ENCODE measurements around the gene PTPRM.

DNA sequence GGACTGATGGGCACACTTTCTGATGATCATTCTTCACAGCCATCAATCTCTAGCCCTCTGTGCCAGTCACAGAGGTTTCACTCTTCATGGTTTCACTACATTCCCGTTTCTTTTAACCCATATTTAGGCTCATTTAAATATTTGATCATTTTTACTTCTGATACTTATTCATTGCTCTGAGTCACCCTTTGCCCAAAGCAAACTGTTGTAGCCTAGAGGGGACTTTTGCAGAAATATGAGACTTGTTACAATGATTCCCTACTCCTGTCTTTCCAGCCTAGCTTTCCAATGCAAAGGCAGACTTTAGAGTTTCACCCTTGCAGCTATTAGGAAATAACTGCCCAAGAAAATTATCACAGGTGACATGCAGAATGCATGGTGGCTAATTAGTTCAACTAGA lies 444.2 kb downstream of the PTPRM start:
- no peak for TF ChIP-seq HNF4G (IDR thresholded peaks at IDR 0.05)
- TF ChIP-seq, protein P1, sequence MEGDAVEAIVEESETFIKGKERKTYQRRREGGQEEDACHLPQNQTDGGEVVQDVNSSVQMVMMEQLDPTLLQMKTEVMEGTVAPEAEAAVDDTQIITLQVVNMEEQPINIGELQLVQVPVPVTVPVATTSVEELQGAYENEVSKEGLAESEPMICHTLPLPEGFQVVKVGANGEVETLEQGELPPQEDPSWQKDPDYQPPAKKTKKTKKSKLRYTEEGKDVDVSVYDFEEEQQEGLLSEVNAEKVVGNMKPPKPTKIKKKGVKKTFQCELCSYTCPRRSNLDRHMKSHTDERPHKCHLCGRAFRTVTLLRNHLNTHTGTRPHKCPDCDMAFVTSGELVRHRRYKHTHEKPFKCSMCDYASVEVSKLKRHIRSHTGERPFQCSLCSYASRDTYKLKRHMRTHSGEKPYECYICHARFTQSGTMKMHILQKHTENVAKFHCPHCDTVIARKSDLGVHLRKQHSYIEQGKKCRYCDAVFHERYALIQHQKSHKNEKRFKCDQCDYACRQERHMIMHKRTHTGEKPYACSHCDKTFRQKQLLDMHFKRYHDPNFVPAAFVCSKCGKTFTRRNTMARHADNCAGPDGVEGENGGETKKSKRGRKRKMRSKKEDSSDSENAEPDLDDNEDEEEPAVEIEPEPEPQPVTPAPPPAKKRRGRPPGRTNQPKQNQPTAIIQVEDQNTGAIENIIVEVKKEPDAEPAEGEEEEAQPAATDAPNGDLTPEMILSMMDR (IDR thresholded peaks at IDR 0.05; ENCODE audit: low read depth, low read length, missing input control), result no peak
- TF ChIP-seq SP1 (IDR thresholded peaks at IDR 0.05), result no peak
- TF ChIP-seq GABPA (IDR thresholded peaks at IDR 0.05 in 1 of 2, conservative IDR thresholded peaks at IDR 0.05 in 1 of 2), result no peak
- no peak for TF ChIP-seq FOXA1 (IDR thresholded peaks at IDR 0.05)
- TF ChIP-seq, protein P2, sequence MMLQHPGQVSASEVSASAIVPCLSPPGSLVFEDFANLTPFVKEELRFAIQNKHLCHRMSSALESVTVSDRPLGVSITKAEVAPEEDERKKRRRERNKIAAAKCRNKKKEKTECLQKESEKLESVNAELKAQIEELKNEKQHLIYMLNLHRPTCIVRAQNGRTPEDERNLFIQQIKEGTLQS (IDR thresholded peaks at IDR 0.05), result no peak
- no peak for TF ChIP-seq RXRA (IDR thresholded peaks at IDR 0.05)
- no peak for TF ChIP-seq JUND (IDR thresholded peaks at IDR 0.05)
- TF ChIP-seq YY1 (IDR thresholded peaks at IDR 0.05), result no peak
- TF ChIP-seq TAF1 (conservative IDR thresholded peaks at IDR 0.05), result no peak
- TF ChIP-seq, protein P3, sequence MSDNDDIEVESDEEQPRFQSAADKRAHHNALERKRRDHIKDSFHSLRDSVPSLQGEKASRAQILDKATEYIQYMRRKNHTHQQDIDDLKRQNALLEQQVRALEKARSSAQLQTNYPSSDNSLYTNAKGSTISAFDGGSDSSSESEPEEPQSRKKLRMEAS (IDR thresholded peaks at IDR 0.05), result no peak
- TF ChIP-seq, protein P4, sequence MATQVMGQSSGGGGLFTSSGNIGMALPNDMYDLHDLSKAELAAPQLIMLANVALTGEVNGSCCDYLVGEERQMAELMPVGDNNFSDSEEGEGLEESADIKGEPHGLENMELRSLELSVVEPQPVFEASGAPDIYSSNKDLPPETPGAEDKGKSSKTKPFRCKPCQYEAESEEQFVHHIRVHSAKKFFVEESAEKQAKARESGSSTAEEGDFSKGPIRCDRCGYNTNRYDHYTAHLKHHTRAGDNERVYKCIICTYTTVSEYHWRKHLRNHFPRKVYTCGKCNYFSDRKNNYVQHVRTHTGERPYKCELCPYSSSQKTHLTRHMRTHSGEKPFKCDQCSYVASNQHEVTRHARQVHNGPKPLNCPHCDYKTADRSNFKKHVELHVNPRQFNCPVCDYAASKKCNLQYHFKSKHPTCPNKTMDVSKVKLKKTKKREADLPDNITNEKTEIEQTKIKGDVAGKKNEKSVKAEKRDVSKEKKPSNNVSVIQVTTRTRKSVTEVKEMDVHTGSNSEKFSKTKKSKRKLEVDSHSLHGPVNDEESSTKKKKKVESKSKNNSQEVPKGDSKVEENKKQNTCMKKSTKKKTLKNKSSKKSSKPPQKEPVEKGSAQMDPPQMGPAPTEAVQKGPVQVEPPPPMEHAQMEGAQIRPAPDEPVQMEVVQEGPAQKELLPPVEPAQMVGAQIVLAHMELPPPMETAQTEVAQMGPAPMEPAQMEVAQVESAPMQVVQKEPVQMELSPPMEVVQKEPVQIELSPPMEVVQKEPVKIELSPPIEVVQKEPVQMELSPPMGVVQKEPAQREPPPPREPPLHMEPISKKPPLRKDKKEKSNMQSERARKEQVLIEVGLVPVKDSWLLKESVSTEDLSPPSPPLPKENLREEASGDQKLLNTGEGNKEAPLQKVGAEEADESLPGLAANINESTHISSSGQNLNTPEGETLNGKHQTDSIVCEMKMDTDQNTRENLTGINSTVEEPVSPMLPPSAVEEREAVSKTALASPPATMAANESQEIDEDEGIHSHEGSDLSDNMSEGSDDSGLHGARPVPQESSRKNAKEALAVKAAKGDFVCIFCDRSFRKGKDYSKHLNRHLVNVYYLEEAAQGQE (IDR thresholded peaks at IDR 0.05), result no peak
